Bronchial epithelial cell (primary cell): ENCODE measurements around the gene GRK2. TPM values are rescaled to one million over a fixed set of nuclear protein-coding genes. Genes with fewer than 3 reads are reported as not detected.

Experiments
- DNase-seq: peaks from one replicate; pipeline ENCODE4 v3.0.0-alpha.2; 2010; ENCODE audit warnings: low read depth
- FAIRE-seq: peaks from 2 replicates; lab custom pipeline; 2011; peaks lifted over from hg19 to GRCh38; lab: Jason Lieb, UNC
- H3K27me3 ChIP-seq: 2 replicates; pipeline ENCODE4 v1.5.1; 2011; ENCODE audit warnings: low read length; ENCODE audit not compliant: control insufficient read depth, insufficient read depth
- H3K36me3 ChIP-seq: 2 replicates; pipeline ENCODE4 v1.5.1; 2011; ENCODE audit warnings: low read length; ENCODE audit not compliant: control insufficient read depth, insufficient read depth
- H3K4me3 ChIP-seq: 2 replicates; pipeline ENCODE4 v1.5.1; 2011; ENCODE audit warnings: mild to moderate bottlenecking, low read depth, low read length, control low read depth
- CTCF ChIP-seq: IDR thresholded peaks from 2 replicates; pipeline ENCODE4 v1.5.1; 2011; ENCODE audit warnings: mild to moderate bottlenecking, moderate library complexity, low read length, control low read depth, inconsistent platforms; ENCODE audit not compliant: insufficient read depth, severe bottlenecking
- total RNA-seq: library from RNA; depleted of rRNA; stranded (reverse); fragments of >200 nt; gene quantifications from 2 replicates; pipeline ENCODE4 v1.2.1, GENCODE V29; 2014

GRK2 gene
- total RNA-seq, 1 donor from 2014 or later = 55.0 TPM

GRCh38 chr11:67307545-67308001, 41.3 kb downstream of the GRK2 start:
- FAIRE-seq = no peak
- Histone ChIP-seq H3K27me3 (no peaks in the 10 kb centered on the region), H3K36me3 (peaks cover 37% of the 10 kb centered on the region), H3K4me3 (no peak overlapping the region)
- no peak for DNase-seq
- no peak for TF ChIP-seq CTCF

- H3K27me3 ChIP-seq = no peaks in the 10 kb centered on the region
- H3K36me3 ChIP-seq = peaks cover 37% of the 10 kb centered on the region
- TF ChIP-seq CTCF = no peak
- no peak overlapping the region for H3K4me3 ChIP-seq
- DNase-seq = no peak
- no peak for FAIRE-seq
These were observed 42.0 kb downstream of the GRK2 start for GRCh38 chr11:67308031-67308866.

GRCh38 chr11:67309166-67309565, 42.9 kb downstream of the GRK2 start:
- FAIRE-seq = no peak
- no peaks in the 10 kb centered on the region for H3K27me3 ChIP-seq
- no peak for TF ChIP-seq CTCF
- DNase-seq = no peak
- peaks cover 37% of the 10 kb centered on the region for H3K36me3 ChIP-seq
- no peak overlapping the region for H3K4me3 ChIP-seq

GRCh38 chr11:67309661-67310061, 43.4 kb downstream of the GRK2 start:
- Histone ChIP-seq H3K4me3 (no peak overlapping the region), H3K36me3 (peaks cover 36% of the 10 kb centered on the region), H3K27me3 (no peaks in the 10 kb centered on the region)
- DNase-seq (no peak), FAIRE-seq (no peak)
- no peak for TF ChIP-seq CTCF

GRCh38 chr11:67310246-67311050, 44.2 kb downstream of the GRK2 start:
- H3K27me3 ChIP-seq = no peaks in the 10 kb centered on the region
- no peak for TF ChIP-seq CTCF
- FAIRE-seq (peak; percentile 7), DNase-seq (peak; percentile 82)
- no peak overlapping the region for H3K4me3 ChIP-seq
- H3K36me3 ChIP-seq = peaks cover 34% of the 10 kb centered on the region
